Fibroblast of villous mesenchyme (primary cell): ENCODE measurements around the gene RPUSD1. TPM values are rescaled to one million over a fixed set of nuclear protein-coding genes. Genes with fewer than 3 reads are reported as not detected.
"Not testable (repeated sequence)": the region's sequence is repeated elsewhere in the genome, so short reads cannot be mapped to it uniquely, and the experiment has no call there.

Experiments used
- DNase-seq: peaks from one replicate; pipeline ENCODE4 v3.0.0-alpha.2; 2010; ENCODE audit warnings: low read depth
- H3K4me3 ChIP-seq: 2 replicates; pipeline ENCODE4 v1.5.1; 2011; ENCODE audit warnings: low read depth, mild to moderate bottlenecking, low read length
- total RNA-seq: library from RNA; depleted of rRNA; stranded (reverse); fragments of >200 nt; gene quantifications from 2 replicates; pipeline ENCODE4 v1.2.3, GENCODE V29; 2012
- TF ChIP-seq, protein P1 (sequence below): IDR thresholded peaks from 2 replicates; pipeline ENCODE4 v1.5.1; 2012; ENCODE audit warnings: low read depth, mild to moderate bottlenecking, low read length; ENCODE audit not compliant: insufficient read depth

RPUSD1 gene
- total RNA-seq, 1 donor: 21.2 TPM

DNA sequence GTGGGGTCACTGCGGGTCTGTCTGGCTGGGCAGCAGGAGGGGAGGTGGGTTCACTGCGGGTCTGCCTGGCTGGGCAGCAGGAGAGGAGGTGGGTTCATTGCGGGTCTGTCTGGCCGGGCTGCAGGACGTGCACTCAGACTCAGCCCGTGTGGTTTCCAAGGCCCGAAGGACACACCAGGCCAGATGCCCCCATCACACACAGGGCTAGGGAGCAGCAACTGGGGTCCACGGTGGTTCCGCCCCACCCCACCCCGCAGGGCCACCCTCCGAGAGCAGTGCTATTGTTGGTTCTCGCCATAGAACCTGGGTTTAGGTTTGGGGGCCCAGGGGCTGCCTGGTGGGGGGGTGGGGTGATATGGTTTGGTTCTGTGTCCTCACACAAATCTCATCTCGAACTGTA, 41.5 kb downstream of the RPUSD1 start:
- no peak for DNase-seq
- no peak overlapping the region for H3K4me3 ChIP-seq
- TF ChIP-seq, protein P1, sequence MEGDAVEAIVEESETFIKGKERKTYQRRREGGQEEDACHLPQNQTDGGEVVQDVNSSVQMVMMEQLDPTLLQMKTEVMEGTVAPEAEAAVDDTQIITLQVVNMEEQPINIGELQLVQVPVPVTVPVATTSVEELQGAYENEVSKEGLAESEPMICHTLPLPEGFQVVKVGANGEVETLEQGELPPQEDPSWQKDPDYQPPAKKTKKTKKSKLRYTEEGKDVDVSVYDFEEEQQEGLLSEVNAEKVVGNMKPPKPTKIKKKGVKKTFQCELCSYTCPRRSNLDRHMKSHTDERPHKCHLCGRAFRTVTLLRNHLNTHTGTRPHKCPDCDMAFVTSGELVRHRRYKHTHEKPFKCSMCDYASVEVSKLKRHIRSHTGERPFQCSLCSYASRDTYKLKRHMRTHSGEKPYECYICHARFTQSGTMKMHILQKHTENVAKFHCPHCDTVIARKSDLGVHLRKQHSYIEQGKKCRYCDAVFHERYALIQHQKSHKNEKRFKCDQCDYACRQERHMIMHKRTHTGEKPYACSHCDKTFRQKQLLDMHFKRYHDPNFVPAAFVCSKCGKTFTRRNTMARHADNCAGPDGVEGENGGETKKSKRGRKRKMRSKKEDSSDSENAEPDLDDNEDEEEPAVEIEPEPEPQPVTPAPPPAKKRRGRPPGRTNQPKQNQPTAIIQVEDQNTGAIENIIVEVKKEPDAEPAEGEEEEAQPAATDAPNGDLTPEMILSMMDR: no peak

DNA sequence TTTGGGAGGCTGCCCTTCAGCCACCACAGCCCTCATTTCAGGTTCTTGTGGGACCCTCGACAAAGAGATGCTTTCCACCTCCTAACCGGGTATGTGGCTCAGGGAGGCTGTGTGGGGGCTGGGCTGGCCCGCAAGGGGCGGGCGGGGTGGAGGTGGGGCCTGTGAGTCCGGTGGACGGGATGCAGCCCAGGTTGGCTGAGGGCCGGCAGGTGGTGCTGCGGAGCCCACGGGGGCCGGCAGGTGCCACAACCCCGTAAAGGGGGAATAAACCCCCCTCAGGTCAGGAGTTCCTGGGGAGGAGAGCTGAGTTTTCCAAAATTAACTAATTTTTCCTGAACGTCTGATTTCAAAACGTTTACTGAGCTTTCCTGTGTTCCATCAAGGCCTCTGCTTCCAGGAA, 42.4 kb downstream of the RPUSD1 start:
- TF ChIP-seq, protein P1: peak; percentile 11
- DNase-seq: no peak
- no peak overlapping the region for H3K4me3 ChIP-seq

DNA sequence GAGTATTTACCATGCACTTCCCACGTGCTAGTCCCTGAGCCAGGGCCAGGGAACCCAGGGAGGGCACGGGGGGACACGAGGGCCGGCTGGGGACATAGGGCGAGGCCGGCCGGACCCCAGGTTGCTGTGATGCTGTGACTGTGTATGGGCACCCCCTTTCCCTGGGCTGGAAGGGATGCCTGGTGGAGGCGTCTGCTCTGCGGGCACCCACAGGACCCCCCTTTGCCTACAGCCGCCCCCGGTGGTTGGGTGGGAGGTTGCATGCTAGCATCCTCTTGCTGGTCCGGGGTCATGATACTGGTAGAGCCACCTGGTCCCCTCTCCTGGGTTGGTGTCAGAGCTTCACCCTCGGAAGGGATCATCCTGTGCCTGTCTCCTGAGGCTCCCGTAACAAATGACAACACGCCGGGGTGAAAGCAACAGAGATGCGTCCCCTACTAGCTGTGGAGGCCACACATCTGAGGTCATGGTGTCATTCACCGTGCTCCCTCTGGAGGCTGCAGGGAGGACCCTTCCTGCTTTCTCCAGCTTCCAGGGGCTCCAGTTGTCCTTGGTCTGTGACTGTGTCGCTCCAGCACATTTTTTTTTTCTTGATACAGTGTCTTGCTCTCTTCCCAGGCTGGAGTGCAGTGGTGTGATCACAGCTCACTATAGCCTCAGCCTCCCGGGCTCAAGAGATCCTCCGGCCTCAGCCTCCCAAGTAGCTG, 44.2 kb downstream of the RPUSD1 start:
- TF ChIP-seq, protein P1: peak; percentile 12
- H3K4me3 ChIP-seq: no peak overlapping the region
- no peak for DNase-seq

DNA sequence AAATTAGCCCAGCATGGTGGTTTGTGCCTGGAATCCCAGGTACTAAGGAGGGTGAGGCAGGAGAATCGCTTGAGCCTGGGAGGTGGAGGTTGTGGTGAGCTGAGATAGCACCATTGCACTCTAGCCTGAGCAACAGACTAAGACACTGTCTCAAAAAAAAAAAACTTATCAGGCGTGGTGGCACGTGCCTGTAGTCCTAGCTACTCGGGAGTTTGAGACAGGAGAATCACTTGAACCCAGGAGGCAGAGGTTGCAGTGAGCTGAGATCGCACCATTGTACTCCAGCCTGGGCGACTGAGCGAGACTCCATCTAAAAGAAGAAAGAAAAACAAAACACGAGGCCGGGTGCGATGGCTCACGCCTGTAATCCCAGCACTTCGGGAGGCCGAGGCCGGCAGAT, 45.3 kb downstream of the RPUSD1 start:
- H3K4me3 ChIP-seq, DNase-seq: not testable (repeated sequence)

DNA sequence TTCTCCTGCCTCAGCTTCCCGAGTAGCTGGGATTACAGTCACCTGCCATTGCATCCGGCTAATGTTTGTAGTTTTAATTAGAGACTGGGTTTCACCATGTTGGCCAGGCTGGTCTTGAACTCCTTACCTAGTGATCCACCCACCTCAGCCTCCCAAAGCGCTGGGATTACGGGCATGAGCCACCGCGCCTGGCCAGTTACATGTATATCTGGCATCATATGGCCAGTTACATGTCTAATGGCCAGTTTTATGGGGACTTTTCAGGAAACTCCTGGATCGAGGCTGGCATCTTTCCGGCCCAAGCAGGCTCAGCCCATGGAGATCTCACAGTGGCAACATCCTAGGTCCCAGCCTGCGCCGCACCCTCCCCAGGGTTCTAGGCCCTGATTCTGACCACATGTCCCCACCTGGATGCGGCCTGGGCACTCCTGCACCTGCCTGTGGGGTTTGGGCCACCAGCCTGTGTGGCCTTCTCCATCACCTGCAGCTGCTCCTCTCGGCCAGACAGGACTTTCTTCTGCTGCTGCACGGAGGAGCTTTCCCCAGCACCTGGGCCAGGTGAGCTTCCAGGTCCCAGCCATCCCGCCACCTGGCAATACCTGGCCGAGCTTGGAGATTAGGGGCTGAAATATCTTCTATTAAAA, 46.1 kb downstream of the RPUSD1 start:
- TF ChIP-seq, protein P1: no peak
- DNase-seq: no peak
- no peak overlapping the region for H3K4me3 ChIP-seq

DNA sequence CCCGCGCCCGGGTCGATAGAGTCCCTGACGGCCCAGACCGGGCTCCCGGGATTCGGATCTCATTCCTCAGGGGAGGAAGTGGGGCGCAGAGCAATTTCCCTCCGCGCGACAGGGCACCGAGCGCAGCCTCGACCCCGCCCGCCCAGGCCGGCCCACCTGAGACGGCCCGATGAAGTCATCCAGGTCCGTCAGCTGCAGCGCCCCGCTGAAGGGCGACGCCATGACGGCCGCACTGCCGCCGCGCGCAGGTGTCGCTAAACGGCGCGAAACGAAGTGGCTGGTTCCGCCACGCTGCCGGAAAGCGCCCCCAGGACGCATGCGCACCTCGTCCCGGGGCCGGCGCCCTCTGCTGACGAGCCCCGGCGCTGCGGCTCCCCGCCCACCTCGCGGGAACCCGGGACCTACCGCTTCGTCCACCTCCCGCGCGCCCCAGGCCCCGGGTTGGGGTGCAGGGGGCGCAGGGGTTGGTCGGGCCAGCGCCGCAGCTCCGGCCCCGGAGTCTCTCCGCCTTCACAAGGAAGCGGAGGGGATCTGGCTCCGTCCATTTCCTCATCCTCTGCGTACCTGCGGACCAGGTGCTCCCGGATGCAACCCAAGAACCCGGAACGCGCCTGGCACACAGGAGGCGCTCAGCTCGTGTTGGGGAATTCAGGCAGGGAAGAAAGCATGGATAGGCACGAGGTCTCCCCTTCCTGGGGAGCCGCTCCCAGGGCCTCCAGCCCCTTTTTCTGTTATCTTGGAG, 47.2 kb downstream of the RPUSD1 start, which contains the start of gene CIAO3:
CIAO3 (minus strand) TSS at position 234 of the 742 bp plus-strand sequence; CDS start at position 222, 12 bp downstream.
- TF ChIP-seq, protein P1: peak; percentile 80

DNA sequence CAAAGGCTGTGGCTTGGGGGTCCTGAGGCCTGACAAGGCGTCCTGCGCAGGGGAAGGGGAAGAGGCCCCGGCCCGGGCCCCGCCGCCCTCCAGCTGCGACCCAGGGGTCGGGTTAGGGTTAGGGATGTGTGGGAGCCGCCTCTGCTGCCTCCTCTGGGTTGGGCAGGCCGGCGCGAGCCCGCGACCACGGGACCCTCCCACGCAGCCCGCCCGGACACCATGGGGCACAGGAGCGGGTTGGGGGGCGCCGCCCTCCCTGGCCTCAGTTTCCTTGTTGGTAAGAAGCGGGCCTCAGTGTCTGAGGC, 47.8 kb downstream of the RPUSD1 start:
- TF ChIP-seq, protein P1: no peak
- H3K4me3 ChIP-seq: peak overlapping the region; percentile 84
- DNase-seq: no peak

More for the DNA sequence above, 47.2 kb downstream of the RPUSD1 start, which contains the start of gene CIAO3:
- peak within 1 kb of the TSS; percentile 84 for H3K4me3 ChIP-seq
- peak; percentile 89 for DNase-seq
